GF-D8 (cell line): ENCODE measurements around the gene TTC21A.

ENCODE experiments used
- DNase-seq: peaks from one replicate; lab custom pipeline; 2025; lab: John Stamatoyannopoulos, UW

Gene TTC21A

DNA sequence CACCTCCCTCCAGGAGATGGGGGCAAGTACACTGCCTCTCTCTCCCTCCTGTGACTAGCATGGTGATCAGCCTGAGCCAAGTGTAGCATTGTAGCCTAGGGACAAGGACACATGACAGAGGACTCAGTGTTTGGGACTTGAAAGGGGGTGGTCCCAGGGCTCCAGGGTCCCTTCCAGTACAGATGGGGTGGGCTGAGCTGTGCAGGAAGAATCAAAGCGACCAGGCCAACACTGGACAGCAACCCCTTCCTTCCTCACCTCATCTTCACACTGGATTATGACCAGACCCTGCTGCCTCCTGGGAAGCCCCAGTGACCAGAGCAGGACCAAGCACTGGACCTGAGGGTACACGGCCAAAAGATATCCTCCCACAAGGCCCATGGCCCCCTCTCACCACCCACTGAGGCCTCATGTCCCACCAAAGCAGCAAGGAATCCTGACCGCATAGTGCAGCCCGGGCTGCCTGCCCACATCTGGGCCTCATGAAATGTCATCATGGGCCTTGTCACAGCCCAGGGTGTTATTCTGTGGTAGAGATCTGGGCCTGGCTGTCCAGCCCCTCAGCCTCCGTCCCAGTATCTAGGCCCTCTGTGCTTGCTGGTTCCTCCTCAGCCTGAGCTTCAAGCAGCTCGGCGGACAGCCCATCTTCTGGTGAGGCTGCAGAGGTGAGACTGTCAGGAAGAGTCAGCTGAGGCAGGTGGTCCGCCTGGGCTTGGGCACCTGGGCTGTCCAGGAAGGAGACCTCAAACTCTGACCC lies 9.6 kb upstream of the TTC21A start:
- no peak for DNase-seq

DNA sequence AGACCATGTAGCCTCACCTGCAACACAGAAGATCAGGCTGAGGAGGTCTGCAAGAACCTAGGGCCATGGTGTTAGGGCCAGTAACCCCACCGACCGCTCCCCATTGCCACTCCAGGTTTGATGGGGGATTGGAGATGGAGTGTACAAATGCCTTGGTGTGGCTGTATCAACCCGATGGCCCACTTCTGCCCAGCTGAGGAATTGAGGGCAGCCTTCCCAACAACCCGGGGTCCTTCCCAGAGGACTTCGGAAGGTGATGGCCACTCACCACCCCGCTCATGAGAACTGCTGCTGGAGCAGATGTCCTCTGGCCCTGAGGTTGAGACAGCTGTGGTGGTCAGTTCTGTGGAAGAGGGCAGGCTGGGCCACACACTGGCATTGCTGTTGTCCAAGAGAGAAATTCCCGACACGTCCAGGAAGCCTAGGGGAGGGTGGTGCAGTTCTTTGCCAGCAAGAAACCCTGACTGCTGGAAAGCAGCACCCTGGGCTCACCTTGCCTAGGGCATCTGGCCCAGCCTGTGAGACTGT lies 8.9 kb upstream of the TTC21A start:
- no peak for DNase-seq

DNA sequence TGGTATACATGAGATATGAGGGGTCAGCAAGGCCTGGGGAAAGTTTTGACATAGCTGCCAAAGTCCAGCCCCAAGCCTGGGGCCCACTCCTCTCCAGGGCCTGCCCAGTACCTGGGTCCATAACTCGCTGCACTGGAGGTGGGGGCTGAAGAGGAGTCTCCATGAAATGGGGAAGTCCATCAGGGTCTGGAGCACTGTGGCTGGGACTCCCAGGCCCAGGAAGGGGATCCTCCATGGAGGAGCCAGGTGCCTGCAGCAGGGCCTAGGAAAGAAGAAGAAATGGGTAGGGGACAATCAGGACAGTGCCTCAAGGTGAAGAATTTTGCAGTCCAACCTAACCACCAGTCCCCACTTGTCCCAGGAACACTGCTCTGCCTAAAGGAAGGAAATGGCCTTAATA lies 8.2 kb upstream of the TTC21A start:
- no peak for DNase-seq

DNA sequence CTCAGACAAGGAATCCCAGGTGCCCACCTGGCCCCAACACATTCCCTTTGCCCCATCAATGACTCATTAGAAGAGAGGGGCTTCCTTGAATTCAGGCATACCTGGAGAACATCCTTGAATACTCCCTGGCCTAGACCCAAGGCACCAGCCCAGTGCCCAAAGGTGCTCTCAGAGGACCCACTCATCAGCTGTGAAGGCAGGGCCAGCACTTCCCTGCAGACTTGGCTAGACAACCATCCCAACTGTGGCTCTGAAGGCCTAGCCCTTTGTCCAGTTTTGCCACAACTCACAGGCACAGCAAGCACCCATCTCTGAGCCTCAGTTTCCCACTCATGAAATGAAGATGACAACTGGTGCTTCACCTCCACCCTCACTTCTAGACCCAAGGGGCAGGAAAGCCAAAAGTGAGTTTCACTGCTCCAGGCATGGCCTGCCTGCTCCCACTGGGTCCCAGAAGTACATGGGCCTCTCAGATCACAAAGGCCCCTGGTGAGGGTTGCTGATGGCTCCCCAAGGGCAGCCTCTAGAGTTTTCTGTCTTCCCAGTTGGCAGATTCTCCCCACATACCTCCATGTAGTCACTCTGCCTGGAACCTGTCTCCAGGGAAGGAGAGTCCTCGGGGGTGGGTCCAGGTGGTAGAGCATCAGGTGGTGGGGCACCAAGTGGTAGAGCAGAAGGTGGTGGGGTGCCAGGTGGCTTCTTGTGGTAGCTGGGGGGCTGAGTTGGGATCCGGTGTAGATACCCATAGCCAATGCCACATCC lies 7.6 kb upstream of the TTC21A start:
- DNase-seq: no peak

DNA sequence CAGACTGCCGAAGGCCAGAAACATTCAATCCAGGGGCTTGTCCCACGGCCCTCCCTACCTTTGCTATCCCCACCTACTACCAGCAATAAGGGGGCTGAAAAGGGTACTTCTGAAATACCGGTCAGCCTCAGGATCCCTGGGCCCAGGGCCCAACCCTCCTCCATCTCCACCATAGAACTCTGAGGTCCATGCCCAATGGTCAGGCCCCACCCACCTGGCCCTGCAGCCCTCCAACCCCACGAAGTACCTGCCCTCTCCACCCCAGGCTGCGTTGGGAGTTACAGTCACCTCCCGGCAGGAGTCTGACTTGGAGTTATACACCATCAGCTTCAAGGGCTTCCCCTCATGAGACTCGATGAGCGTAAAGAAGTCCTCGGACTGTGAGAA lies 7.0 kb upstream of the TTC21A start:
- DNase-seq: no peak

DNA sequence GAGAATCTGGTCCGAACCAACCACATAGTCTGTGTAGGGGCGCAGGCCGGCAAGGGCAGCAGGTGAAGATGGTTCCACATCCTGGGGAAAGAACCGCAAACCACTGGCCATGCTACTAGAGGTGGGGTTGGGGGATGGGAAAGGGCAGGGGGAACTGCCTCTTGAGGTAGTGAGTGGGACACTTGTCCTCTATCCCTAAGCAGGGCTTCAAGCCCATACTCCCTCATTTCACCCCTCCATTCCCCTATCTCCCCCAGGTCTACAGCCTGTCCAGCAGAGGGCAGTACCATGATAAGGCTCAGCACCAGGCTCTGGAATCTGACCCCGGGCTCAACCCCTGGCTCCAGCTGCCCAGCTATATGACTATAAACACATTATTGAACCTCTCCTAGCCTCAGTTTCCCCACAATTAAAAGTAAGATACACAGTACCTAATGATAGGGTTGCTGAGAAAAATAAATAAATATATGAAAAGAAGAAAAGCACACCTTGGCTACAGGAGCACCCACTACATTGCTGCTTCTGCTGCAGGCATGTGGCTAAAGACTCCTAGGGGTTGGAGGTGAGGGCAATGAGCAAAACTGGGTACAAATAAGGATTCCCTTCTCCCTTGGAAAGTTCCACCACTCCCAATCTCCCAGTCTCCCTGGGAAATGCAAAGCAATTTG lies 6.3 kb upstream of the TTC21A start:
- DNase-seq: no peak

DNA sequence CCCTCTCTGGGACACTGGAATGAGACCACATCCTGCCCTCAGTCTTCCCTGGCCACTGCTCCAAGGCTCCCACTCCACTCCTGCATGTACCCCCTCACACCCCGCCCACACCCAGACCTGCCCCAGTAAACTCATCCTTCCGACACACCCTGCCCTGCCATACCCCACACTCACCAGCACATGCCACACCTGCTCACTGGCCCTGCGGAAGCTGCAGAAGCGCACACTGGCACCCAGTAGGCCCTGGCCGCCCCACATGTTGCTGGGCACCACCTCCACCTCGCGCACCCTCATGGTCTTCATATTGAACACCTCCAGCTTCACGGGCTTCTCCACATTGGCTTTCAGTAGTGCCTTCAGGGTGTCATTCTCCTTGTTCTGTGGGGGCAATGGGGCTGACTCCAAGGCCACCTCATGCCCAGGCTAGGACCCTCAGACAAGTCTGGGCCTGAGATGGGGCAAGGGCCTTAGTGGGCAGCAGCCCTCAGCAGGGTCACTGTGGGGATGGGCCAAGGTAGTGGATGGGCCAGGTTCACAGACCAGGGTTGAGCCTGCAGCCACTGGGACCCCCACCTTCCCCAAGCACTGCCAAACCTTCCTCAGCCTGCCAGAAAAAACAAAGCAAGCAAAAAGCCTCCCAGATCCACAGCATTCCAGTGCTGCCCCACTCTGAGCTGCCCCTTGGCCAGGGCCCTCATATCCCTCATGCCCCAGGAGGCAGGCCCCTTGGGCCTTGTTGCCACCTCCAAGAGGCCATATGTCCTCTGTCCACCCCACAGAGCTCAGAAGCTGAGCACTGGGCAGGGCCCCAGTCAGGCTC lies 4.8 kb upstream of the TTC21A start:
- no peak for DNase-seq

DNA sequence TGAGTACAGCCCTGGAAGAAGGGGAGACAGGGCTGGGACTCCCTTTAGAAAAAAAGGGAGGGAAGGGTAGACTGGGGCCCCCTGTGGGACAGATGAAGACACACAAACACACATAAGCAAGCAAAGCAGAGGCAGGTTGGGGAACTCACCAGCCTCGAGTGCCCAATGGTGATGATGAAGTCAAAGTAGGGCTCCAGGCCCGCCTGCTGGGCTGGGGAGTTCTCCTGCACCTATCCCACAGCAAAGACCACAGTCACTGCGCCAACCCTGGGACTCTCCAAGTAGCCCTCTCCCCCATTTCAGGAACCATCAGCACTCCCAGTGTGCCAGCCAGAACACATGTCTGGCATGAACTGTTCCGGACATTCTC lies 4.2 kb upstream of the TTC21A start:
- no peak for DNase-seq

DNA sequence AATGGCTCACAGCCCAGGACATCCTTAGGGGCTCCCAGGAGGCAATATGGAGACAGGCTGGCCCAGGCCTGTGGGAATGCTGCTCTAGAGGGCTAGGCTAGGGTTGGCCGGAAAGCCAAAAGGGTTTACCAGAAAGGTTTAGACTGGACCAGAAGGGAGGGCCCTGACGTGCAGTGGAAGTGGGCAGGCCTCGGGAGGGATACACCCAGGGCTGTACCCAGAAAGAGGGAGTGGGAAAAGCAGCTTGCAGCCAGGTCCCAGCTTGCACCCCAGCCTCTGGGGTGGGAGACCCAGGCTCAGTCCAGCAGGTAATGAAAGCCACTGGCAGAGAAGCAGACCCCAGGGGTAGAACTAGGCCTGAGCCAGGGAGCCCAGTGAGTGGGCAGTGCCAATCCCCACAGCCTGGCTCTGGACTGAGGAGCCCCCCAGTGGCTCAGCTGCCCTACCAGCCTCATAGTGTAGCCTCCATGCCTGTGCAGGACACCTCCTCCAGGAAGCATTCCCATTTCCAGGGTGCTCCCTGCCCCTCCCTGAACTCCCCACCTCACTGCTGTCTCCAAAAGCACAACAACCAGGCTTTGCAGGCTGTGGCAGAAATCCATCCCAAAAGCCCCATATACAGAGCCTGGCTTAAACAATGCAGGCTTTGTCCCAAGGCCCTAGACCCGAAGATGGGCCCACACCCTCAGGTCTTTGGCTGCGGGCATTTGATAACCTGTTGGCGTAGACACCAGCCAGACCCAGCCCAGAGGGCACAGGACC lies 3.5 kb upstream of the TTC21A start:
- DNase-seq: no peak

DNA sequence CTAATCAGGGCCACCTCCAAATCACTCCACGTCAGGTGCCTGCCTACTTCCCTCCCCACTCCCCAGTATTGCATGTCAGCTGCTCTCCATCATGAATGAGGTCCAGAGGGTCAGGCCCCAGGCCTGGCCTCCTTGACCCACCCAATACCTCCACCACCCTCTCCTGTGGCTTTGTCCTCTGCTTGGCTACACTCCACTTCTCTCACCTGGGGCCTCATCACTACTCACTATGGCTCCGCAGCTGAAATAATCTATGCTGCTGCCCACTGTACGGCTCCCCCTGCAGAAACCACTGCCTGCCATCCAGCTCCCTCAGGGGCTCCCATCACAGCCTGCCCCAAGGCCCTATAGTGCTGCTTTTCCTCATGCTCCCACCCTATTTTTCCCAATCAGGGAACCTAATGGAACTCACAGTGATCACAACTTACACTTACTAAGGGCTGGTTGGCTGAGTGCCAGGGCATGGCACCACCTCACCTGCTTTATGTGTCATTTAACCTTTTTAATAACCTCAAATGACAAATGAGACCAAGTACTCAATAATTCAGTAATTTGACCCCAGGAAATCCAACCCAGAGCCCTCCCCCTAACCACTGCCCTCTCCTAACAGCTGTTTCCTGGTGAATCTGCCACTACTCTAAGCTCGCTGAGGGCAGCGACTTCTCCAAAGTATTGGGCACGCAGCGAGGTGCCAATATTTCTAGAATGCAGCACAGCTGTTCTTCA lies 2.4 kb upstream of the TTC21A start:
- no peak for DNase-seq

DNA sequence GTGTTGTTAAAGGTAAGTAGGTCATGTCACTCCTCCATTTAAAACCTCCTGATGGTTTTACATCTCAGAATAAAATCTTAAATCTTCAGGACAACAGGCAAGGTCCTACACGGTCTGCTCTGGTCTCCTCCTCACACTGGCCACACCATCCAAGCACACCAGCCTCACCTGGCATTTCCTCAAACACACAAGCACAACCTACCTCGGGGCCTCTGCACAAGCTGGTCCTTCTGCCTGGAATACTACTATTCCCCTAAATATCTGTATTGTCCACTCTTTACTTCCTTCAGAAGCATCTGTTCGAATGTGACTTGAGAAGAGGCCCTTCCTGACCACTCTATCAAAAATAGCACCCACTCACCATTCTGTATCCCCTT lies 1.8 kb upstream of the TTC21A start:
- DNase-seq: no peak

DNA sequence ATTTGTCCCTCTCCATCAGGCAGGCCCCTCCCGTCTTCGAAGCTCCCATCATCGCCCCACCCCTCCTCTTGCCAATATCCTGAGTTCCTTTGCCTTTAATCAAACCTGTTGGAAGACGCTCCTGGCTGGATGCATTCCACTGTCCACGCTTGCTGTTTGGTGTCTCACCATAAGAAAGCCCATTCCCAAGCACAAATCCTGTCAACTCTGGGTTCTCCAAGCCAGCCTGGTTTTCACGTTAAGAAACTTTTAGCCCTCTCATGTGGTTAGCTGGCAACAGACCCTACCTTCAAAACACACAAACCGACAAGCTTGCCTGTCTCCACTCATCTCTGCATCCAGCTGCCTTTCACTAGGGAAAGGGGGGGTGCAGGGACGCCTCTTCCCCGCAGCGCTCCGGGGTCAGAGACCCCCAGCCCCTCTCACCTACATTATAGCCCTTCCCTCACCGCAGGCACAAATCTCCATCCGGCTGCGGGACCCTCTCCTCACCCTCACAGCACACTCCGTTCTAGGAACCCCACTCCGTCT lies 1.1 kb upstream of the TTC21A start:
- no peak for DNase-seq

DNA sequence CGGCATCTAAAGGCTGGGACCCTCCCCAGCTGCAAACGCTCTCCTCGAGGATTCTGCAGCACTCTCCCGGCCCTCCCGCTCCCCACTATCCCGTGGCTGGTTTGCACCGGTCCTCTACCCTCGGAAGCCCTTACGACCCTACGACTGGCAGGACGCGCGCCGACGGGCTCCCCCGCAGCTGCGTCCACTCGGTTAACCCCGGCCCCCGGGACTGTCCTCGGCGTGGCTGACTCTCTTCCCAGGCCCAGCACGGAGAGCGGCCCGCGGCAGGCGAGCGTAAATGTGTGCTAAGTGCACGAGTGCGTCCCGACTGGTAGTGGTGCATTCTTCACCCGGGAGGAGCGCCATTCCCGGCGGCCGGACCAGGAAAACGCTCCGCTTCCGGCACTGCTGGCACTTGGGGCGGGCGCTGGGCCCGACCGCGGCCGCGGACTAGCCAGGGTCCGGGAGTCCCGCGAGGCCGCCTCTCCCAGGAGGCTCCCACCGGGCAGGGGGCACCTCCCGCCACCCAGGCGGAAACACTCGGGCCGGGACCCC lies 561 bp upstream of the TTC21A start:
- no peak for DNase-seq

DNA sequence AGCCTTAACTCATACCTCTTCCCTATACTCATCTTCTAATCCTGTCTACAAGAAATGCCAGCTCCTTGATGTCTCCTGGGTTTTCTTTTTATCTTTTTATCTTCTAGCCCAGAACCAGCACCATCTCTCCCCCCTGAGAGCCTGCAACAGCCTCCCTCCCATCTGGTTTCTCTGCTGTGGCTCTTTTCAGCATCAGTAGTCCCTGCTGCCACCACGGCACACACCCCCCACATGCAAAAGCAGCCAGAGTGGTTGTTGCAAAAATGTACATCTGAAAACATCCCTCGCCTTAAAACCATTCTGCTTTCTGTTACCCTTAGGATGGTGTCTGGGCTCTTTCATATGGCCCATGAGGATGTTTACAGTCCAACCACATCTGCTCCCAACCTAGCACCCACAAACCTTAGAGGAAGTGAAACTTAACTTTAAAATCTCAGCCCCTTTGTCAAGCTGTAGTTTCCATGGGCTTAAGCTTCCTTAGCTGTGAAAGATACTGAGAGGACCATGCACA lies 775 bp downstream of the TTC21A start:
- DNase-seq: peak; percentile 4

DNA sequence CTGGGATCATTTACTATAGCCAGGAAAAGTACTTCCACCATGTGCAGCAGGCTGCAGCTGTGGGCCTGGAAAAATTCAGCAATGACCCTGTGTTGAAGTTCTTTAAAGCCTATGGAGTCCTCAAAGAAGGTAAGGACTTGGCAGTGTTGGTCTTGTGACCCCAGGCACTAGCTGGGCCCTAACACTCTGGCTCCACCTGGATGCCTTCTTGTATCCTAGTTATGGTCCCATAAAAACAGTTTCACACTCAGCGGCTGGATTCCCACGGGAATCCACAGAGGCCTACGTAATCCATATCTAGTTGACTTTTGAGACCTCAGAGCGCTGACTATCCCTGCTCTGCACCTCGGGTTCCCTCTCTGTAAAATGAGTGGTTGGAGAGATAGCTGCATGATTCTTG lies 1.6 kb downstream of the TTC21A start:
- DNase-seq: no peak

DNA sequence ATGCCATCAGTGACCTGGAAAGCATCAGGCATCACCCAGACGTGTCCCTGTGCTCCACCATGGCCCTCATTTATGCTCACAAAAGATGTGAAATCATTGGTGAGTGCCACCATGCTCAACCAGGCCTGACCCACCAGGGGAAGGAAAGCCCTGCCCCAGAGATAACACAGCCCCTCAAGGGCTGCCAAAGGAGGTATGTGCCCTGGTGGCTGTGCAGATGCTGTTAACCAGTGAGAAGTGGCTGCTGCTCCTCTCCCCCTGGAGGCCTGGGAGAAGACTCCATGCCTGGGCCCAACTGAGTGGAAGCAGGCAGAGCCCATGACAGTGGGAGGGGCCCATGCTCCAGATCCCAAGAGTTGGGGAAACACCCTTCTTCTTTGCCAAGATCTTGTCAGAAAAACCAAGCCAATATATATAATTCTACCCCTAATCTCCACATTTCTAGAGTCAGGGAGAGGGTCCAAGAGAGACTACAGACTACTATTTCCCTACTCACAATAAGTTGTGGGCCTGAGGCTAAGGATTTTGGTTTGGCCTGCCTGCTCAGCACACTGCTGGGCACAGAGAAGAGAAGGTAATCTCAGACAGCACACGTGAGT lies 2.7 kb downstream of the TTC21A start:
- no peak for DNase-seq

DNA sequence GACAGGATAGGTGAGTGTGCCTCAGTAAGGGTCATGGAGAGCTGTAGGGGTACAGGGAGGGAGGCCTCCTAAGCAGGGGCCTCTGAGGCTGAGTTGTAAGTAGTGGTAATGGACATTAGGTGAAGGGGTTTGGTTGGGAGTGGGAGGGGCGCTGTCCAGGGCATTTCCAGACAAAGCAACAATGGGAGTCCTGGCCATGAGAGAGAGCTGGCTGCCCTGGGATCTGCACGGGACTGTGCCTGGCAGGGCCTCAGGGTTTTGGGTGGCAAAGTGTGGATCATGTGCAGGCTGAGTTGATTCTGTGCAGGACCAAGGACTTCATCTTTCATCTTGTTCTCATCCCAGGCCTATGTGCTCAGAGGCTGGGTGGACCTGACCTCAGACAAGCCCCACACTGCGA lies 4.6 kb downstream of the TTC21A start:
- no peak for DNase-seq

DNA sequence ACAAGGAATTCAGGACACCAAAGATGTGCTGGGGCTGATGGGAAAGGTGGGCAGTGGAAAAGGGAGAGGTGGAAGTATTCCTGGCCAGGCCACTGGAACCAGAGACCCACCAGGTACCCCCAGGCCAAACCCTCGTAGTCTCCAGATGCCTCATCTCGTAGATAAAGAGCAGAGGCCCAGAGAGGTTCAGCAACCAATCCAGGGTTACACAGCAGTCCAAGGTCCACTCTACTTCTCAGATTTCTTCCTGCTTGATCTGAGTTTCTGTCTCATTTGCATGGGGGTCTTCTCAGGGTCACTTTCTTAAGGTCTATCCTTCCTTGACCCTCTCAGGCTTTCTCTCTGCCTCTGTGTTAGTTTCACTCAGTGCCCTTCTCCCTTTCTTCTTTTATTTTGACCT lies 5.1 kb downstream of the TTC21A start:
- DNase-seq: no peak

DNA sequence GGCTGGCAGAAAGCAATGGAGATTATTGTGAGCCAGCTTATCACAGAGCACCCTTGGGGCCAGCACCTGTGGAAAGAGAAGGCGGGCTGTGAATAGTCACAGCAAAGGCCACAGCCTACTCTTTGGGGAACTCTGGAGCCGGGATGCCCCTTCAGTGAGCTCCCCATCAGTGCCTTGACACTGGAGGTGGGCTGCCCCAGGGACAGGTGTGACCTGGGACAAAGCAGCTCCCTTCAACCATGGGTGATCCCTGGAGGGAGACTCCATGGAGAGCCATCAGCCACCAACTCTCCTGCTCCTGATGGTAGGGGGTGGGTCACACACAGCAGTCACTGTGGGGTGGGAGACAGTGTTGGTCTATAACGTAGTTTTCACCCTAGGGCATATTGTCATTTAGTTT lies 5.8 kb downstream of the TTC21A start:
- no peak for DNase-seq

DNA sequence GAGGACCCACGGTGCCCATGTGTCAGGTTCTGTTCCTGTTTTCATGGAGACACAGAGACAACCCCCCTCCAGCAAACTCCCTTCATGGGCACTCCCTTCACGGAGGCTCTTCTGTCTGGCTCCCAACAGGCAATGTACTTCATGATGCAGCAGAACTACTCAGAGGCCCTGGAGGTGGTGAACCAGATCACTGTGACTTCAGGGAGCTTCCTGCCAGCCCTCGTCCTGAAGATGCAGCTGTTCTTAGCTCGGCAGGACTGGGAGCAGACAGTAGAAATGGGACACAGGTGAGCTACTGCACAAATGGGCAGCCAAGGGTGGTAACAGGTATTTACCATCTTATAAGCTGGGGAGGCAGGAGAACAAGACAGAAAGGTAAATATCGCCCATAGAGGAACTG lies 7.0 kb downstream of the TTC21A start:
- no peak for DNase-seq
